ENCODE measurements around the gene RAB1A. TPM values are rescaled to one million over a fixed set of nuclear protein-coding genes. Genes with fewer than 3 reads are reported as not detected.

The RAB1A gene
- total and polyA plus RNA-seq, 9 of the 15 experiments (the other 6 are each of a cell fraction or from before 2014, with no cell fraction given) = 43.8 to 163 (median 67.7) TPM

DNA sequence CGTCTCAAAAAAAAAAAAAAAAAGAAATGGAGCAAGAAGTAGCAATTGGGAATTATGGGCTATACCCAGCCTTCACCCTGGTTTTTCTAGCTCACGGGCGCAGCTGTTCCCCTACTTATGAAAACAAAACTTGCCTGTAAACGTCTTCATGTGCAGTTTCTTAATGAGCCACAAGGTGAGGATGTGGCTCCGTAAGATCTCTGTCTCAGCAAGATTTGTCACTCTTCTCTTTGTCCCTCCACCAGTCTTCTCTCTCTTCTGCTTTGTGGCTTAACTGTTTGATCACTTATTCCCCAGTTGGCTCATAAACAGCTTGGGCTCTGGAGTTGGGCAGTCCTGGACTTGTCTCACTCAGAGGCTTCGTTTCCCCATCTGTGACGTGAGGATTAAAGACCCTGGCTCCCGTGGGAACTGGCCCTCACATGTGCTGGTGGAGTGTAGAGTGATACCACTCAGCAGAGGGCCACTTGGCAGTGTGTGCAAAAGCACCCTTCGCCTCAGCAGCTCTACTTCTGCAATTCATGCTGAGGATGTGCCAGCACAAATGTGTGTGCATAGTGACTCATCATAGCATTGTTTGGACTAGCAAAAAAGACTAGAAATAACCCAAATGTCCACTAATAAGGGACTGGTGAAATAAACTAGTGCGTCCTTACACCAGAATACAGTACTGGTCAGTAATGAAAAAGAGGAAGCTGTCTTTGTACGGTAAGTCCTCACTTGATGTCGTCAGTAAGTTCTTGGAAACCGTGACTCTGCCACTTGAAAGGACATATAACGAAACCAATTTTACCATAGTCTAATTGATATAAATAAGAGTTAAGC is 65.0 kb downstream of the RAB1A start (continued):
- TF ChIP-seq E2F3 (CRISPR knock-in tag; IDR thresholded peaks at IDR 0.05) (no peak), KLF13 (tag; IDR thresholded peaks at IDR 0.05; ENCODE audit: borderline replicate concordance, low read depth) (no peak), ZNF445 (CRISPR knock-in tag; IDR thresholded peaks at IDR 0.05; ENCODE audit: low read depth) (no peak), ZNF41 (CRISPR knock-in tag; conservative IDR thresholded peaks at IDR 0.05) (no peak), MCM3 (IDR thresholded peaks at IDR 0.05) (no peak), SMAD3 (CRISPR knock-in tag; conservative IDR thresholded peaks at IDR 0.05) (no peak), SMAD1 (IDR thresholded peaks at IDR 0.05; ENCODE audit: low read depth, low read length, partially characterized antibody) (no peak), ZNF232 (CRISPR knock-in tag; IDR thresholded peaks at IDR 0.05) (no peak), ATF1 (CRISPR knock-in tag; IDR thresholded peaks at IDR 0.05) (no peak), ATF1 (tag; IDR thresholded peaks at IDR 0.05) (peak; percentile 57), PHTF2 (CRISPR knock-in tag; IDR thresholded peaks at IDR 0.05) (no peak), SETDB1 (IDR thresholded peaks at IDR 0.05; ENCODE audit: low read length) (no peak), KAT2B (IDR thresholded peaks at IDR 0.05; ENCODE audit: low read depth, low read length) (no peak), MECOM (CRISPR knock-in tag; IDR thresholded peaks at IDR 0.05) (no peak), NCOA2 (IDR thresholded peaks at IDR 0.05; ENCODE audit: partially characterized antibody in 2 of 2) (no peak)
- TF ChIP-seq, protein P1, sequence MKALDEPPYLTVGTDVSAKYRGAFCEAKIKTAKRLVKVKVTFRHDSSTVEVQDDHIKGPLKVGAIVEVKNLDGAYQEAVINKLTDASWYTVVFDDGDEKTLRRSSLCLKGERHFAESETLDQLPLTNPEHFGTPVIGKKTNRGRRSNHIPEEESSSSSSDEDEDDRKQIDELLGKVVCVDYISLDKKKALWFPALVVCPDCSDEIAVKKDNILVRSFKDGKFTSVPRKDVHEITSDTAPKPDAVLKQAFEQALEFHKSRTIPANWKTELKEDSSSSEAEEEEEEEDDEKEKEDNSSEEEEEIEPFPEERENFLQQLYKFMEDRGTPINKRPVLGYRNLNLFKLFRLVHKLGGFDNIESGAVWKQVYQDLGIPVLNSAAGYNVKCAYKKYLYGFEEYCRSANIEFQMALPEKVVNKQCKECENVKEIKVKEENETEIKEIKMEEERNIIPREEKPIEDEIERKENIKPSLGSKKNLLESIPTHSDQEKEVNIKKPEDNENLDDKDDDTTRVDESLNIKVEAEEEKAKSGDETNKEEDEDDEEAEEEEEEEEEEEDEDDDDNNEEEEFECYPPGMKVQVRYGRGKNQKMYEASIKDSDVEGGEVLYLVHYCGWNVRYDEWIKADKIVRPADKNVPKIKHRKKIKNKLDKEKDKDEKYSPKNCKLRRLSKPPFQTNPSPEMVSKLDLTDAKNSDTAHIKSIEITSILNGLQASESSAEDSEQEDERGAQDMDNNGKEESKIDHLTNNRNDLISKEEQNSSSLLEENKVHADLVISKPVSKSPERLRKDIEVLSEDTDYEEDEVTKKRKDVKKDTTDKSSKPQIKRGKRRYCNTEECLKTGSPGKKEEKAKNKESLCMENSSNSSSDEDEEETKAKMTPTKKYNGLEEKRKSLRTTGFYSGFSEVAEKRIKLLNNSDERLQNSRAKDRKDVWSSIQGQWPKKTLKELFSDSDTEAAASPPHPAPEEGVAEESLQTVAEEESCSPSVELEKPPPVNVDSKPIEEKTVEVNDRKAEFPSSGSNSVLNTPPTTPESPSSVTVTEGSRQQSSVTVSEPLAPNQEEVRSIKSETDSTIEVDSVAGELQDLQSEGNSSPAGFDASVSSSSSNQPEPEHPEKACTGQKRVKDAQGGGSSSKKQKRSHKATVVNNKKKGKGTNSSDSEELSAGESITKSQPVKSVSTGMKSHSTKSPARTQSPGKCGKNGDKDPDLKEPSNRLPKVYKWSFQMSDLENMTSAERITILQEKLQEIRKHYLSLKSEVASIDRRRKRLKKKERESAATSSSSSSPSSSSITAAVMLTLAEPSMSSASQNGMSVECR (CRISPR knock-in tag; IDR thresholded peaks at IDR 0.05) = no peak
- TF ChIP-seq, protein P2, sequence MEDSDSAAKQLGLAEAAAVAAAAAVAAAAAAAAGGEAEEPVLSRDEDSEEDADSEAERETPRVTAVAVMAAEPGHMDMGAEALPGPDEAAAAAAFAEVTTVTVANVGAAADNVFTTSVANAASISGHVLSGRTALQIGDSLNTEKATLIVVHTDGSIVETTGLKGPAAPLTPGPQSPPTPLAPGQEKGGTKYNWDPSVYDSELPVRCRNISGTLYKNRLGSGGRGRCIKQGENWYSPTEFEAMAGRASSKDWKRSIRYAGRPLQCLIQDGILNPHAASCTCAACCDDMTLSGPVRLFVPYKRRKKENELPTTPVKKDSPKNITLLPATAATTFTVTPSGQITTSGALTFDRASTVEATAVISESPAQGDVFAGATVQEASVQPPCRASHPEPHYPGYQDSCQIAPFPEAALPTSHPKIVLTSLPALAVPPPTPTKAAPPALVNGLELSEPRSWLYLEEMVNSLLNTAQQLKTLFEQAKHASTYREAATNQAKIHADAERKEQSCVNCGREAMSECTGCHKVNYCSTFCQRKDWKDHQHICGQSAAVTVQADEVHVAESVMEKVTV (CRISPR knock-in tag; IDR thresholded peaks at IDR 0.05) = peak; percentile 67
- TF ChIP-seq, protein P3, sequence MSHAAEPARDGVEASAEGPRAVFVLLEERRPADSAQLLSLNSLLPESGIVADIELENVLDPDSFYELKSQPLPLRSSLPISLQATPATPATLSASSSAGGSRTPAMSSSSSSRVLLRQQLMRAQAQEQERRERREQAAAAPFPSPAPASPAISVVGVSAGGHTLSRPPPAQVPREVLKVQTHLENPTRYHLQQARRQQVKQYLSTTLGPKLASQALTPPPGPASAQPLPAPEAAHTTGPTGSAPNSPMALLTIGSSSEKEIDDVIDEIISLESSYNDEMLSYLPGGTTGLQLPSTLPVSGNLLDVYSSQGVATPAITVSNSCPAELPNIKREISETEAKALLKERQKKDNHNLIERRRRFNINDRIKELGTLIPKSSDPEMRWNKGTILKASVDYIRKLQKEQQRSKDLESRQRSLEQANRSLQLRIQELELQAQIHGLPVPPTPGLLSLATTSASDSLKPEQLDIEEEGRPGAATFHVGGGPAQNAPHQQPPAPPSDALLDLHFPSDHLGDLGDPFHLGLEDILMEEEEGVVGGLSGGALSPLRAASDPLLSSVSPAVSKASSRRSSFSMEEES (CRISPR knock-in tag; IDR thresholded peaks at IDR 0.05) = no peak
- TF ChIP-seq, protein P4, sequence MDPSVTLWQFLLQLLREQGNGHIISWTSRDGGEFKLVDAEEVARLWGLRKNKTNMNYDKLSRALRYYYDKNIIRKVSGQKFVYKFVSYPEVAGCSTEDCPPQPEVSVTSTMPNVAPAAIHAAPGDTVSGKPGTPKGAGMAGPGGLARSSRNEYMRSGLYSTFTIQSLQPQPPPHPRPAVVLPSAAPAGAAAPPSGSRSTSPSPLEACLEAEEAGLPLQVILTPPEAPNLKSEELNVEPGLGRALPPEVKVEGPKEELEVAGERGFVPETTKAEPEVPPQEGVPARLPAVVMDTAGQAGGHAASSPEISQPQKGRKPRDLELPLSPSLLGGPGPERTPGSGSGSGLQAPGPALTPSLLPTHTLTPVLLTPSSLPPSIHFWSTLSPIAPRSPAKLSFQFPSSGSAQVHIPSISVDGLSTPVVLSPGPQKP (CRISPR knock-in tag; IDR thresholded peaks at IDR 0.05) = no peak

All from K562 (cell line).